Nephron progenitor cell (in vitro differentiated cells): Measurements from ENCODE around the gene CYP1A2.

Experiments
- DNase-seq: peaks from one replicate; pipeline ENCODE4 v3.0.0; 2021
- H3K27ac Mint-ChIP-seq: 2 replicates; pipeline ENCODE4 v1.8.0; 2021; ENCODE audit warnings: mild to moderate bottlenecking, moderate library complexity, mixed read lengths
- H3K27me3 Mint-ChIP-seq: 2 replicates; pipeline ENCODE4 v1.8.0; 2021; ENCODE audit warnings: mild to moderate bottlenecking, low read depth, mixed read lengths; ENCODE audit not compliant: poor library complexity
- H3K36me3 Mint-ChIP-seq: 2 replicates; pipeline ENCODE4 v1.8.0; 2021; ENCODE audit warnings: low read depth, mixed read lengths
- H3K4me1 Mint-ChIP-seq: 2 replicates; pipeline ENCODE4 v1.8.0; 2021; ENCODE audit warnings: mixed read lengths
- H3K4me3 Mint-ChIP-seq: 2 replicates; pipeline ENCODE4 v1.8.0; 2021; ENCODE audit warnings: mild to moderate bottlenecking, moderate library complexity, mixed read lengths
- H3K9me3 Mint-ChIP-seq: 2 replicates; pipeline ENCODE4 v1.8.0; 2021; ENCODE audit warnings: mild to moderate bottlenecking, moderate library complexity, mixed read lengths
- TF ChIP-seq, protein P1 (sequence below): fragments of 200-600 bp; sonication (generic); IDR thresholded peaks from 2 replicates; pipeline ENCODE4 v1.5.0; 2021; ENCODE audit warnings: antibody characterized with exemption

CYP1A2 gene

DNA sequence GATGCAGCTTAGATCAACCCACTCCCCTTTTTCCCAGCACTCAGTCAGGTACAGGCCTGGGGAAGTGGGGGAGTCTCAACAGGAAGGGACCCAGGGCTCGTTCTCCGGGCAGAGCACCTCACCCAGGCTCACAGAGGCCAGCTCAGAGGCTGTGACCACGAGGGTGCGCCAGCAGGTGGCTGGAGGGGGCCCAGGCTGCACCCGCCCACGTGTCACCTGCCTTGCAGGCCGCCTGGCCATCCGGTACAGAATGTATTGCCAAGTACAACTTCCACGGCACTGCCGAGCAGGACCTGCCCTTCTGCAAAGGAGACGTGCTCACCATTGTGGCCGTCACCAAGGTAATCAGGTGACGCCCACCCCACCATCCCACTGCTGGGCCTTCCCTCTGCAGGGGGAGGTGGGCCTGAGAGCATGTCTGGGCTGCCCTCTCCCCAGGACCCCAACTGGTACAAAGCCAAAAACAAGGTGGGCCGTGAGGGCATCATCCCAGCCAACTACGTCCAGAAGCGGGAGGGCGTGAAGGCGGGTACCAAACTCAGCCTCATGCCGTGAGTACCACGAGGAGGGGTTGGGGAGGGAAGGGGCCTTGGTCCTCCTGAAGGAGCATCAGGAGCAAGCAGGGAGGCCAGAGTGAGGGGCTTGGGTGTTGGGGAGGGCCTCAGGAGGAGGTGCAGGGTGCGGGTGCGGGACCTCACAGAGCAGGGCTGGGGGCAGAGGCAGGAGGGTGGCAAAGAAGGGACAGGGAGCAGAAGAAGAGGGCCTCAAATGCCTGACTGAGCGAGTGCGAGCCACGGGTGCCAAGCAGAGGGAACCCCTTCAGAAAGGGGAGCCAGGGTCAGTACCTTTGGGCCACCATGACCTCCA, 50.0 kb downstream of the CYP1A2 start:
- Mint-ChIP-seq H3K27ac (no peak overlapping the region), H3K4me3 (no peak overlapping the region), H3K9me3 (no peaks in the 10 kb centered on the region), H3K36me3 (peaks cover 5% of the 10 kb centered on the region), H3K27me3 (no peaks in the 10 kb centered on the region), H3K4me1 (no peaks in the 10 kb centered on the region)
- no peak for DNase-seq
- TF ChIP-seq, protein P1, sequence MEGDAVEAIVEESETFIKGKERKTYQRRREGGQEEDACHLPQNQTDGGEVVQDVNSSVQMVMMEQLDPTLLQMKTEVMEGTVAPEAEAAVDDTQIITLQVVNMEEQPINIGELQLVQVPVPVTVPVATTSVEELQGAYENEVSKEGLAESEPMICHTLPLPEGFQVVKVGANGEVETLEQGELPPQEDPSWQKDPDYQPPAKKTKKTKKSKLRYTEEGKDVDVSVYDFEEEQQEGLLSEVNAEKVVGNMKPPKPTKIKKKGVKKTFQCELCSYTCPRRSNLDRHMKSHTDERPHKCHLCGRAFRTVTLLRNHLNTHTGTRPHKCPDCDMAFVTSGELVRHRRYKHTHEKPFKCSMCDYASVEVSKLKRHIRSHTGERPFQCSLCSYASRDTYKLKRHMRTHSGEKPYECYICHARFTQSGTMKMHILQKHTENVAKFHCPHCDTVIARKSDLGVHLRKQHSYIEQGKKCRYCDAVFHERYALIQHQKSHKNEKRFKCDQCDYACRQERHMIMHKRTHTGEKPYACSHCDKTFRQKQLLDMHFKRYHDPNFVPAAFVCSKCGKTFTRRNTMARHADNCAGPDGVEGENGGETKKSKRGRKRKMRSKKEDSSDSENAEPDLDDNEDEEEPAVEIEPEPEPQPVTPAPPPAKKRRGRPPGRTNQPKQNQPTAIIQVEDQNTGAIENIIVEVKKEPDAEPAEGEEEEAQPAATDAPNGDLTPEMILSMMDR, result no peak

GRCh38 chr15:74799255-74799855, 50.7 kb downstream of the CYP1A2 start:
- no peaks in the 10 kb centered on the region for H3K27me3 Mint-ChIP-seq
- H3K9me3 Mint-ChIP-seq, result no peaks in the 10 kb centered on the region
- H3K4me1 Mint-ChIP-seq, result no peaks in the 10 kb centered on the region
- H3K27ac Mint-ChIP-seq, result no peak overlapping the region
- H3K36me3 Mint-ChIP-seq, result peaks cover 11% of the 10 kb centered on the region
- TF ChIP-seq, protein P1, result no peak
- H3K4me3 Mint-ChIP-seq, result no peak overlapping the region
- DNase-seq, result no peak

DNA sequence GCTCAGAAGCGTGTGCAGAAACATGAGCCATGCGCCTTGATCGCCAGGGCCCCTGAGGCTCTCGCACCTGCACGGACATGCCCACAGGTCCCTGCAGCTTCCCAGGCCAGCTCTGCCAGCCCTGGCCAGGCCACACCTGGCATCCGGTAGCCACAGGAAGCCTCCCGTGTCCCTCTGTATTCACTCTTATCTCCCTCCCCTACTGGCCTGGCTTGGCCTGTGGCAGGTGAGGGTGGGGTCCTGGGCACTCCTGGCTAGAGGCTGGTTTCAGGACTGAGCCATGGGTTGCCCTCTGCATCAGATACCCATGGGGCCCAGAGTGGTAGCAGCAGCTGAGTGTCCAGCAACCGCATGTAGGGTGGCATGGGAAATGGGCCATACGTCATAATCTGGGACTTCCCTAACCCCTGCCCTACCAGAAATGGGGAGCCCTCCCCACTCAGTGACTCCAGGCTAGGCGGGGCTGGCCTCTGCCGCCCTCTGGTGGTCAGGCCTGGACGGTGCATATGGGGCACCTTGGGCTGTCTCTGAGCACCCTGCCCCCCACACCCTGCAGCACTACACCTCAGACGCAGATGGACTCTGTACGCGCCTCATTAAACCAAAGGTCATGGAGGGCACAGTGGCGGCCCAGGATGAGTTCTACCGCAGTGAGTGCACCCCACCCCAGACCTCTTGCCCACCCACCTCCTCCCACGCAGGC, 51.4 kb downstream of the CYP1A2 start:
- peak; percentile 80 for DNase-seq
- H3K9me3 Mint-ChIP-seq, result no peaks in the 10 kb centered on the region
- H3K36me3 Mint-ChIP-seq, result peaks cover 16% of the 10 kb centered on the region
- TF ChIP-seq, protein P1, result peak; percentile 95
- H3K4me1 Mint-ChIP-seq, result no peaks in the 10 kb centered on the region
- no peaks in the 10 kb centered on the region for H3K27me3 Mint-ChIP-seq
- H3K27ac Mint-ChIP-seq, result no peak overlapping the region
- H3K4me3 Mint-ChIP-seq, result no peak overlapping the region

GRCh38 chr15:74800559-74801094, 52.0 kb downstream of the CYP1A2 start:
- no peaks in the 10 kb centered on the region for H3K27me3 Mint-ChIP-seq
- DNase-seq, result no peak
- no peak overlapping the region for H3K4me3 Mint-ChIP-seq
- no peaks in the 10 kb centered on the region for H3K9me3 Mint-ChIP-seq
- peaks cover 17% of the 10 kb centered on the region for H3K36me3 Mint-ChIP-seq
- TF ChIP-seq, protein P1, result no peak
- no peak overlapping the region for H3K27ac Mint-ChIP-seq
- no peaks in the 10 kb centered on the region for H3K4me1 Mint-ChIP-seq

- no peaks in the 10 kb centered on the region for H3K9me3 Mint-ChIP-seq
- no peaks in the 10 kb centered on the region for H3K4me1 Mint-ChIP-seq
- H3K27ac Mint-ChIP-seq, result no peak overlapping the region
- H3K27me3 Mint-ChIP-seq, result peaks cover 2% of the 10 kb centered on the region
- peaks cover 17% of the 10 kb centered on the region for H3K36me3 Mint-ChIP-seq
- H3K4me3 Mint-ChIP-seq, result no peak overlapping the region
- no peak for DNase-seq
- TF ChIP-seq, protein P1, result no peak
Measured at GRCh38 chr15:74801311-74801997, 52.8 kb downstream of the CYP1A2 start.
